HG02840 (cell line): ENCODE measurements around the gene NBAS.

ENCODE experiments used
- ATAC-seq: cut with Tn5 transposase; IDR thresholded peaks from one replicate; pipeline ENCODE4 v1.9.1; 2021; ENCODE audit warnings: mild to moderate bottlenecking, moderate library complexity, moderate number of reproducible peaks; ENCODE audit not compliant: unreplicated experiment, low FRiP score

The NBAS gene

GRCh38 chr2:15187702-15188101 lies 373.4 kb downstream of the NBAS start:
- ATAC-seq = no peak

DNA sequence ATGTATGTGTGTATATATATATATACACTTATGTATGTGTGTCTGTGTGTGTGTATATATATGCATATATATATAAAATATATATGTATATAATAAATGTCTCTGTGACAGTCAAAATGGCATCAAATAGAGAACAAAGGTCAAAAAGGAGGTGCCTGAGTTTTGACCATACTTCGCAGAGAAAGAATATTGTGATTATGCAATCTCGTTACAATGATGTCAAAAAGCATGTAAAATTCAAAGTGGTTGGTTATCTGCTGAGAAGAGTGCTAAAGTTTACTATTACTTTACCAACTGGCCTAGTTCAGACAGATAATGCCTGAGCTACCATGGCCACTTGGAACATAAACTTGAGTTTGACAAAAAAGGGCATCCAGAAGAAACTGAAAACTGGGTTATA lies 375.0 kb downstream of the NBAS start:
- no peak for ATAC-seq

- ATAC-seq = no peak
These were observed 376.6 kb downstream of the NBAS start for GRCh38 chr2:15184491-15184890.

- no peak for ATAC-seq
These were observed 378.9 kb downstream of the NBAS start for GRCh38 chr2:15182275-15182674.

- no peak for ATAC-seq
These were observed 379.9 kb downstream of the NBAS start for GRCh38 chr2:15181092-15181745.

DNA sequence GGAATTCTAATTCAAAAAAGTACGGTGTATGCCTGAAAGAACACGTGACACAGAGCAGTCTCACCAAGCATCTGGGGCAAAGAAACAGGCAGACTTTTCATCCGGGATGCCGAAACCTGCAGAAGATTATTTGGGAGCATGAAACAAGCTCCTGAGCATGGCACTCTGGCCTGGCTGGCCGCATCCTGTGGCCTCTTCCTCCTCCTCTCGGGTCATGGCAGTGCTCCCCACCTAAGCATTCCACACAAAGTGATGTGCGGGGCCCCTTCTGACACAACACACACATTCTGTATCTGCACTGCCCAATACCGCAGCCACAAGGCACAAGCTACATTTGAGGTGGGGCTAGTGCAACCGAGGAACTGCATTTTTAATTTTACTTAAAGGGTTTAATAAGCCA lies 380.8 kb downstream of the NBAS start:
- ATAC-seq = no peak

- no peak for ATAC-seq
These were observed 382.2 kb downstream of the NBAS start for GRCh38 chr2:15178946-15179345.

GRCh38 chr2:15177103-15177502 lies 384.0 kb downstream of the NBAS start:
- ATAC-seq = peak; percentile 93

DNA sequence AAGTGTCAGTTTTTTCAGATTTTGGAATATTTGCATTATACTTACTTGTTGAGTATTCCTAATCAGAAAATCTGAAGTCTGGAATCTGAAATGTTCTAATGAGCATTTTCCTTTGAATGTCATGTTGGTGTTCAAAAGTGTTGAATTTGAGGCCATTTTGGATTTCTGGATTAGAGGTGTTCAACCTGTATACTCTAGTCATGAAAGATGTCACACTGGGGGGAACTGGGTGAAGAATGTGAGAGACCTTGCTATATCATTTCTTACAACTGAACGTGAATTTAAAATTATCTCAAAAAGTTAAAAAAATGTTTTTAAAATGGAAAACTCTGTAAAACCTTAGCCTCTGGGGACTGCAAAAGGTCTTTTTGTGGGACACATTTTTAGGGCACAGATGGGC lies 384.5 kb downstream of the NBAS start:
- no peak for ATAC-seq

- ATAC-seq = no peak
These were observed 386.6 kb downstream of the NBAS start for GRCh38 chr2:15174567-15174966.

DNA sequence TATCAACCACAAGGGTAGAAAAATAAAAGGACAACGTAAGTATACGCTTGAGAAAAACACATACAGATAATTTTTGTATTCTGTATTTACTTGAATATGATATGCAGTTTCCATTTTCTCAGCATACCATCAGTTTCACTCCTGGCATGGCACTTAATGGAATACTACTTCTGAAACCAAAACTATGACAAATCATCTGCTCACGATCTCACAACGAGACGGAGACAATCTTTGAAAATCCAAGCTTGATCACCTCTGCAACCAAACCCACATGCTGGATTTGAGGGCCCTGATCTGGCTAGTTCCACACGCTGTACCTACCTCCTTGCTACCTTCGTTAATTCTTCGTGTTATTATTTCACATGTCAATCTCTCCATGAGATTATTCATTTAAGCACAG lies 387.6 kb downstream of the NBAS start:
- no peak for ATAC-seq

GRCh38 chr2:15172825-15173224 lies 388.3 kb downstream of the NBAS start:
- no peak for ATAC-seq

DNA sequence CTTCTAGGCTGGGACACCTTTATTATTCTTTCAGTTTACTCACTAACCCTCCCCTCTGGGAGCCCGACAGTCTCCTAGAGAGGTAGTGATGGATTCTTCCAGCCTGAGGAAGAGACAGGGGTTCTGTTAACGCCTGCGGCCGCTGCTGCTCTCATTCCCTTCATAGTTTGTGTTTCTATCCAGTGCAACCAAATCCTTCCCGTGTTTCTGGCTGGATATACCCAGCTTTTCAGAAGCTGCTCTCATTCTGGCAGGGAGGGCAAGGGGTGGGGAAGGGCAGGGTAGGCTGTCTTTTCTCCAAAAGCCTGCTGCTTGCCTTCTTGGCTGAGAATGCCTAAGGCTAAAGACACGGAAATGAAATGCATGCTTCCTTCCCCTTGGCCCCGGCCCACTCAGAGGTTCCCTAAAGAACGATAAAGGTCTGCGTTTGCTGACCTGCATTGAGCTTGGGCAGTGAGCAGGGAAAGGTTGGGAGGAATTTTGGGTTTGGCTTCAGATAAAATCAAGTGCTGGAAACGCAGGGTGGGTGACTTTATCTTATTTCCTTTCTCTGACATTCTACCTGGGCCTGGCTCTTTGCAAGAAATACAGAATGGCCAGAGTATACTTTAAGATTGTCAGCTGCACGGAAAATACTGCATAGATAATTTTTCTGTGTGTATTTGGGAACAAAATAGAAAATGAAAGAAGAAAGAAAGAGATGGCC lies 390.9 kb downstream of the NBAS start:
- ATAC-seq = no peak

DNA sequence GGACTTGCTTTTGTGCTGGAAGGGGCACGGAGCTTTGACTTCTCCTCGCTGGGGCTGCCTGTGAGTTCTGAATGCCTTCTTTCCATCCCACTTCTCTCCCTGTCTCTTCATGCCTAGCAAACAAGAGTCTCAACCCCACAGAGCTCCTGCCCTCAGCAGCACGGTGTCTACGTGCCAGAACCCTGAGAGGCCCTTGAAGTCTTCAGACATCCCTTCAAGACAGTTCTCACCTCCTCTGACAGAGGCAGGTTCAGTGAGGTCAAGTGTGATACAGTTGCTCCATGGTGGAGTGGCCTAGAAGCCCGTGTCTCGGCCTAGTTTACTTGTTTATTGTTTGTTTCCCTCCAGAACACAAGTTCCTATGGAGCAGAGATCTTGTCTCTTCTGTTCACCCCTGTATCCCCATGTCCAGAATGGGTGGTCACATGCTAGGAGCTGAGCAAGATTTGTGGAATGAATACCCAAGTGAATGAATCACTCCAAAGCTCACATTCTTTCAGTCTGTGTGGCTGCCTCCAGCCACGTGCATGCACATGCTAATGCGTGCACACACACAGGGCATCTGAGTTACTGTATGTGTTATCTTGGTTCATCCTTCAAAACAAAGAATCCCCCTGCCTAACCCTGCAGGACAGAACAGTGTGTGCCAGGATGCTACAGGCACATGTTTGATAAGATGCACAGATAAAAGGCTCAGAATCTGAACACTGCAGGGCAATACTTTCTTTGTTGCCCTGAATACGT lies 391.6 kb downstream of the NBAS start:
- ATAC-seq = no peak

DNA sequence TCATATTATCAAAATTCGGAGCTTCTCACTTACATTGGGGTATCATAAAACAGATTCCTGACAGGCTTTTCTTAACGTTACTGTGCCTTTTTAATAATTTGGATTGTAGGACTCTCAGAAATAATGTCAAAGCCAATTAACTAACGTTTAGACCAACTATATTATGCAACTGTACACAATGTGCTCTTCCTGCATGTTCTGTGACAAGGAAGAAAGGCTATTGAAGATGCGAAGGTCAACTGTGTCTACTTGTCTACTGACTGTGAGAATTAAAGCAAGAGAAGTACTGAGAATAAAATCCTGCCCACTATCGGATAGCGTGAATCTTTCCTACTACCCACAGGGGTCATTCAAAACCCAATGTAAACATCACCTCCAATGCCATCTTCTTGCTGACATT lies 393.0 kb downstream of the NBAS start:
- ATAC-seq = no peak

DNA sequence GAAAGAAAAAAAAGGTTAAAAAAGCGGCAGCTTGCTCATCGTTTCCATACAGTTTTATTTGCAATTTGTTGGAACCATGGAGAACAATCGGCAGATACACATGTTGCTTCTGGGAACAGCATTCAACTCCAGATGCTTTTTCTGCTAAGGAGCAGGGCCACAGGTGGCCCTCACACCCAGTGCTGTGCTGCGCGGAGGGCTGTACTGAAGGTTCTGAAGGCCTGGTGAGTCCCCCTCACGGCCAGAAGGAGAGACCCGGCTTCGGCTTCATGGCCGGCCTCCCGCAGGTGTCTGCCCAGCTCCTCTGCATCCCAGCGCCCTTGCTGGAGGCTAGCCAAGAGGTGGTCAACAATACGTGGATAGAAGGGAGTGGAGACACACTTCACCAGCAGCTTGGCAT lies 394.3 kb downstream of the NBAS start:
- ATAC-seq = no peak

DNA sequence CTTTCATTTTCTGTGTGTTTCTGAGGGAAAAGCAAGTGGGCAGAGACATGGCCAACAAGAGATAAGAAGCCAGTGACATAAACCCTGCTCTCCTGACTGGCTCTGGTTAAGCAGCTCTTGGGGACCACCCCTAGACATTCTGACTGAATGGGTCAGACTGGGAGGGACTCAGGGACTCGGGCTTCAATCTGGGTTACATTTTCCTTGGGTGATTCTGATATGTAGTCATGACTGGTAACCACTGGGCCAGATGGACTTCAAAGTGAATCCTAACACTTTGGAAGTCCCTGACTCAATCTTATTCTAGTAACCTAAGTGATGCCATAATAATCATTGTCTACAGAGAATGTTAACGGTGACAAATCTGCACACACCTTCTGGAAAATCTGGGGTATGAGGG lies 397.8 kb downstream of the NBAS start:
- no peak for ATAC-seq

DNA sequence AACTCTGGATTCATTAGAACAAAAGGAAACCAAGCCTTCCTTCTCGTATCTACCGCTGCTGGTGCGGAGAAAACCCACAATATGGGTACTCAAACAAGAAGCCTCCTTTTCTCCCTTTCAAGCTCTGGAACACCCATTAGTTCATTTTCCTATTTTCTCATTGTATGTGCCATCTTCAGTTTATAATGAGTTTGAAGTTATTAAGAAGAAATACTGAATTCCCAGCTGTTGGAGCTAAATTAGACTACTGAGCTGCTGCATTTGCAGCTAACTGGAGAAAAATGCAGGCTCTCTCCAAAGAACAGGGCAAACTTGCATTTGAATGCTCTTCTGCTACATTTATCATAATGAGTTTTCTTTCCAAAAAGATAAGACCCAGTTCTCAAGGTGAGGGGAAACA lies 398.5 kb downstream of the NBAS start:
- no peak for ATAC-seq

DNA sequence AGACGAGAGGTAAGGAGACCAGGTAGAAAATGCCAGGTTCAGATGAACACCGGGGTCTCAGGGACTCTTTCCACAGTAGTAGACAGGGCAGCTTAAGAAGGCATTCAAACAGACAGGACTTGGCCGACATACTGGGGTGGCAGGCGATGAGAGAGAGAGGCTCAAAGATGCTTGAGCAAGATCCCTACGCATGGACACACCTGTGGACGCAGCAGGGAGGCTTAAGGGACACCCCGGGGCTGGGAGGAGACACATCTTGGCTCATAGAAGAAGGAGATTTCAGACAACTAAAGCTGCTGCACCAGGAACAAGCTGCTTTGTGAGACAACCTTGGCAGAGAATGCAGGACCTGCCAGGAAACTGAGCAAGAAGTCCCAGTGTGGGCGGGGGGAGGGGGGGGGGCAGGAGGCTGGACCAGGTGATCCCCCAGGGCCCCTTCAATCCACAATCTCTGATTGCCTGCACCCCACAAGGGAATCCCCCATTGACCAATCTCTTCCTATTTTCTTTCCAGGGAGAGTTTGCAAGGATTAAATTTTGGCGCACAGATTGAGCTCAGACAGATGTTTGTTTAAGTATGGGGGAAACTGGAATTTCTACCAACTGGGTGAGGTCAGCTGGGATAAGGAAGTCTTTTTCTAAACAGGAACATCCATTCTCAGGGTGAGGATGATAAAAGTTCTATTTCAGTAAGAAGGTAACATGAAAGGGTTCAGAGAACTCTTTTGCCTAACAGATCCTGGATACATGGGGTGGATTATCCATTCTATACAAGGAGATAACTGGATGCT lies 400.7 kb downstream of the NBAS start:
- ATAC-seq = no peak

- no peak for ATAC-seq
These were observed 401.4 kb downstream of the NBAS start for GRCh38 chr2:15159751-15160177.

DNA sequence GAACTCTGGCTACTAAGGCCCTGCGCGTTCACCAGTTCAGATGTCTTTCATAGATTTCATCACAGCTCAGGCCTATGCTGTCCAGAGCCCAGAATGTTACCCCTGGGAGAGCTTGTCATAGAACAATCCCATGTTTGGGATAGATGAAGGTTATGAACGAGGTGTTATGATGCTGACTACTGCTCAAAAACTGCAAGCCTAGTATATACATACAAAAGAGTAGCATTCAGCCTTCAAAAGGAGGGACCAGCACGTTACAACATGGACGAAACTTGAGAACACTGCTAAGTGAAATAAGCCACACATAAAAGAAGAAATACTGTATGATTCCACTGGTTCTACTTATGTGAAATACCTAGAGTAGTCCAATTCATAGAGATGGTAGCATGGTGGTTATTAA lies 401.9 kb downstream of the NBAS start:
- no peak for ATAC-seq
